HG03039 (cell line): Measurements from ENCODE around the gene ARHGEF40.
"Not testable (repeated sequence)": the region's sequence is repeated elsewhere in the genome, so short reads cannot be mapped to it uniquely, and the experiment has no call there.

ENCODE experiments used
- ATAC-seq: cut with Tn5 transposase; IDR thresholded peaks from one replicate; pipeline ENCODE4 v1.9.1; 2021; ENCODE audit warnings: mild to moderate bottlenecking, moderate library complexity; ENCODE audit not compliant: unreplicated experiment

ARHGEF40 gene

DNA sequence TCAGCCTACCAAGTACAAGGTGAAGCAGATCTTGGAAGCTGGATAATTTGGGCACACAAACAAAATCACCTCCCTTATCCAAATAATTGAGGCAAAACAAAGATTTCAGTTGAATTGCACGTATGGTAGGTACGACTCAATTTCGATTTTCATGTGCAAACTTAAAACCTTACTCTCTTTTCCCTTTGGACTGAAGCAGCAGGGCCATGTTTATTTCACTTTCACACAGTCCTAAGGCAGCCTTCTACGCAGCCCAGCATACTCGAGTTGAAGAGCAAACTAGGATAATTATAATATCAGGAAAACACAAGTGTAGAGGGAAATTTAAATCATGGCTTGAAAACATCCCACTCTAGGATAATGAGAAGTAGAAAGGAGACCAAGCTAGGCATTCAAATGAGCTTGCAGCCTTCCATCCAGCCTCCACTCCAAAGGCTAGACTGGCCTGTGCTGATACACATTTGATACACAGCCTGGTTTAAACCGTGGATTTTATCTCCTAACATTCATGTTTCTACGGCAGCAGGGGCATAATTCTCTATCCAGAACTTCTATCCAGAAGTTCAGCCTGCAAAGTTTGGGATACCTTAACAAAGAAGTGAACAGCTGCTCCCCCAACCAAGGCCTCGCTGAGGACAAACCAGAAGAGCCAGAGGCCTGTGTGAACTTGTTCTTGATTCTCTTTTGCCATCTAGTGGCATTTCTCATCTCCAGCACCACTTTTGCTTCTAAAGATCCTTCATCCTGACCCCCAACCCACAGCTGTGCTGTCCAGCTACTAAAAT lies 30.3 kb upstream of the ARHGEF40 start:
- ATAC-seq = no peak

DNA sequence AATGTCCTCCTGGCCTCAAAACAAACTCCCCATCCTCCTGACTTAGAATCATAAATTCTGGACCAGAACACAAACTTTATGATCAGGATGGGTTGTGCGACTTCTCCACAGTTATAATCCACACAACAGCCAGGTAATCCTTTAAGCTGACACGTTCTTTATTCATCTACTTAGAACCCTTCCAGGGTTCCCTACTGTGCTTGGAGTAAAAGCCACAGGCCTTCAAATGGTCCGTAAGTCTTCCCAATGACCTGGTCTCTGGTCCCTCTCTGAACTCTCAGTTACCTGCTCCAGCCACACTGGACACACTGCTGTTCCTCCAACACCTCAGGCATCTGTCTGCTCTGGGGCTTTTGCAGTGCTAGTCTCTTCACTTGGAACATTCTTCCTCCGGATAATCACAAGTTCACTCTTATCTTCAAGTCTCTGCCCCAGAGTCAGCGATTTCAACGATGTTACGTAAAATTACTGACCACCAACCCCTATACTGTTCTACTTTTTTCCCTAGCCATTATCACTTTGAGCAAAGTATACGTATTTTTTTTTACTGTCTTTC lies 29.7 kb upstream of the ARHGEF40 start:
- no peak for ATAC-seq

GRCh38 chr14:21040941-21041340 lies 29.2 kb upstream of the ARHGEF40 start:
- not testable (repeated sequence) for ATAC-seq

DNA sequence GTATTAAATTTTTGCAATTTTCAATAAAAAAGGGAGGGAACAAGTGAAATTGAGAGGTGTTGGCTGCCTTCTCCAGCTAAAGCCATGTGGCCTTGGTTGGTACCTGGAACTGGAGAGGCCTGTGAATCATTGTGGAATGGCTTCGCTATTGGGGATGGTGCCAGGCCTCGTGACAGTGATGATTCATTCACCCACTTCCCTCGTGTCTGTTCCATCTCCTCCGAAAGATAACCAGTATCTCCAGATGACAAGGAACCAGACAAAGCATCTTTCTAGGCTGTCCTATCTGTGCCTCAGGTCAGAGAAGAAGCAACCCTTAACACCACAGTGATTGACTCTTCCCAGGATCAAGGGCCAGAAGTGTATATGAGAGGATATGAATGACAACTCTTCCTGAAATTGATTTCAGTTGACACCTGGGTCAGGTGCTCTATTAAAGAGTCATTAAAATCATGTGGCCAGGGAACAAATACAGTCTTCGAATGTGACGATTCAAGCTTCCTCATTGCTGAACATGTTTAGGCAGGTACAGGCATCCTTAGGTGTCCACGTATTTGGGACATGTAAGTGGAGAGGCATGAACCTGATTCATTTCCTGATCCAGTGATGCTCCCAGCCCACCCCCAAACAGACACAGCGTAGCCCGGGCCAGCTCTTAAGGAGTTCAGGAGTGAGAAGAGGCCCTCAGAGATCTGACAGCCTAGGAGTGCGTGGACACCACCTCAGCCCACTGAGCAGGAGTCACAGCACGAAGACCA lies 28.2 kb upstream of the ARHGEF40 start, which contains the start of gene RNASE7:
Gene RNASE7, plus strand, starts transcription at position 687 of the 758 bp plus-strand sequence. CDS start 631 bp downstream, outside the sequence.
- no peak for ATAC-seq

DNA sequence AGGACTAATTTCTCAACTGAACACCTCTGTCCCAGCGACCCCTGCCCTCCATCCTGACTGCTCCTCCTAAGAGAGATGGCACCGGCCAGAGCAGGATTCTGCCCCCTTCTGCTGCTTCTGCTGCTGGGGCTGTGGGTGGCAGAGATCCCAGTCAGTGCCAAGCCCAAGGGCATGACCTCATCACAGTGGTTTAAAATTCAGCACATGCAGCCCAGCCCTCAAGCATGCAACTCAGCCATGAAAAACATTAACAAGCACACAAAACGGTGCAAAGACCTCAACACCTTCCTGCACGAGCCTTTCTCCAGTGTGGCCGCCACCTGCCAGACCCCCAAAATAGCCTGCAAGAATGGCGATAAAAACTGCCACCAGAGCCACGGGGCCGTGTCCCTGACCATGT lies 27.2 kb upstream of the ARHGEF40 start:
- no peak for ATAC-seq

DNA sequence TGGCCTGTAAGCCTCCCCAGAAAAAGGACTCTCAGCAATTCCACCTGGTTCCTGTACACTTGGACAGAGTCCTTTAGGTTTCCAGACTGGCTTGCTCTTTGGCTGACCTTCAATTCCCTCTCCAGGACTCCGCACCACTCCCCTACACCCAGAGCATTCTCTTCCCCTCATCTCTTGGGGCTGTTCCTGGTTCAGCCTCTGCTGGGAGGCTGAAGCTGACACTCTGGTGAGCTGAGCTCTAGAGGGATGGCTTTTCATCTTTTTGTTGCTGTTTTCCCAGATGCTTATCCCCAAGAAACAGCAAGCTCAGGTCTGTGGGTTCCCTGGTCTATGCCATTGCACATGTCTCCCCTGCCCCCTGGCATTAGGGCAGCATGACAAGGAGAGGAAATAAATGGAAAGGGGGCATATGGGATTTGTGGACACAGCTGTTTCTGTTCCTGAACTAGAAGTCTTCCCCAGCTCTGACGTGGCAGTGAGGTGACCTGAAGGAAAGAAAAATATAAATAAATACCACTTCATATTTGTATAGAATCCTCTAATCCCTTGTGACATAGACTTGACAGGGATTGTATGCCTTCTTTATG lies 26.6 kb upstream of the ARHGEF40 start:
- no peak for ATAC-seq

- ATAC-seq = no peak
Observed at GRCh38 chr14:21043974-21044618, 26.0 kb upstream of the ARHGEF40 start.

GRCh38 chr14:21047378-21047781 lies 22.7 kb upstream of the ARHGEF40 start:
- no peak for ATAC-seq

- no peak for ATAC-seq
Observed at GRCh38 chr14:21048638-21049037, 21.5 kb upstream of the ARHGEF40 start.

GRCh38 chr14:21049271-21049673 lies 20.8 kb upstream of the ARHGEF40 start:
- no peak for ATAC-seq

- no peak for ATAC-seq
Observed at GRCh38 chr14:21050597-21050996, 19.5 kb upstream of the ARHGEF40 start.

DNA sequence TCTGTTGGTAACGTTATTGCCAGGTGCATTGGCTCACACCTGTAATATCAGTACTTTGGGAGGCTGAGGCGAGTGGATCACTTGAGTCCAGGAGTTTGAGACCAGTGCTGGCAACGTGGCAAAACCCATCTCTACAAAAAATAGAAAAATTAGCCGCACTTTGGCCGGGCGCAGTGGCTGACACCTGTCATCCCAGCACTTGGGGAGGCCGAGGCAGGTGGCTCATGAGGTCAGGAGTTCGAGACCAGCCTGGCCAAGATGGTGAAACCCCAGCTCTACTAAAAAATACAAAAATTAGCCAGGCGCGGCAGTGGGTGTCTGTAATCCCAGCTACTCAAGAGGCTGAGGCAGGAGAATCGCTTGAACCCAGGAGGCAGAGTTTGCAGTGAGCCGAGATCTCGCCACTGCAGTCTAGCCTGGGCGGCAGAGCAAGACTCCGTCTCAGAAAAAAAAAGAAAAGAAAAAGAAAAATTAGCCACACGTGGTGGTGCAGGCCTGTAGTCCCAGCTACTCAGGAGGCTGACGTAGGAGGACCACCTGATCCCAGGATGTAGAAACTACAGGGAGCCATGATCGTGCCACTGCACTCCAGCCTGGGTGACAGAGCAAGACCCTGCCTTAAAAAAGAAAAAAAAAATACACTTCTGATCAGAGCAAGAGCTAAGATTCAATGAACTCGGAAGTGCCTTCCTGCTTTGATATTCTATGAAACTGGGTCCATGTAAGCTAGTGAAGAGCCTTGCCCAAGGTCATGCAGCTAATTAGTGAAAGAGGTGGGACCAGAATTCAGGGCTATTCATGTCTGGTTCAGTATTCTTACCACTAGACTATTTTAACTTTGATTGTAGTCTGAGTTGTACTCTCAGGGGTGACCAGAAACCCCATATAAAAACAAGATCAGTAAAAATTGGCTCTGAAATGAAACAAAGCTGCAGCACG lies 16.7 kb upstream of the ARHGEF40 start:
- no peak for ATAC-seq

GRCh38 chr14:21054123-21054767 lies 15.9 kb upstream of the ARHGEF40 start:
- ATAC-seq = no peak

- no peak for ATAC-seq
Observed at GRCh38 chr14:21054768-21055145, 15.3 kb upstream of the ARHGEF40 start.

DNA sequence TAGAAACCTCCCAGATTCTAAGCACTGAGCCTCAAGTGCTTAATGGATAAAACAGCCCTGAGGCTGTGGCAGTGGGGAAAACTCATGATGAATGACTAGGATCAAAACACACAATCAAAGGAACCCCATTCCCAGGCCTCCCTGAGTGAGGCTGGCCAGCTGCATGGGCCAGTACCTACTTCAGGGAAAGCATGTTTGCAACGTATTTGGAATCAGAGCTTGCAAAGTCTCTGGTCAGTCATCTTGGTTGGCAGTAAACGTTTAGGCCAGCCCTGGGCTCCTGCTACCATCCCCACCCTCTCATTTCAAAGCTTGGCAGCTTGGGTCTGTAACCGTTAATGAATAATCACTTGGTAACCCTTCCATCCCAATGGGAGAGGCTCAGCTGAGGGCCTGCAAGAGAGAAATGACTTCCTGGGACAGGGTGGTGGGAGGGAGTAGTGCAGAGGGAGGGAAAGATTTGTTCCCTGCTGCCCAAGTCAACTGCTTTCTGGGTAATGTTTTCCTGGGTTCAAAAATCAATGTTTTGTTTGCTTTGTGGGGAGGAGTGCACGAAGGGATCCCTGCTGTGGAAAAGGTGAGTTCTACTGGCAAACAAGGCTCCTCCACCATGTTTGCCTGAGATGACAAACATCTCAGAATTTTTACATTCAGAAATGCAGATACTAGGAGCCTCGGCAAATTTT lies 14.5 kb upstream of the ARHGEF40 start:
- ATAC-seq = no peak

GRCh38 chr14:21056520-21057163 lies 13.5 kb upstream of the ARHGEF40 start:
- ATAC-seq = no peak

GRCh38 chr14:21057803-21058675 lies 12.1 kb upstream of the ARHGEF40 start, which contains the start of gene RNASE8:
TSS of gene RNASE8 (plus strand) at chr14:21057822. CDS start at chr14:21057893, 71 bp downstream.
- no peak for ATAC-seq
